GM11168 (cell line): ENCODE results near the gene DOK4.

ENCODE experiments used
- in situ Hi-C: fragments of 300-500 bp; cut with MboI; formaldehyde crosslinking; loops from one replicate; pipeline ENCODE4 v1.12.0; 2022; ENCODE audit warnings: low sequenced_read_pairs; ENCODE audit not compliant: unreplicated experiment

DOK4 gene

DNA sequence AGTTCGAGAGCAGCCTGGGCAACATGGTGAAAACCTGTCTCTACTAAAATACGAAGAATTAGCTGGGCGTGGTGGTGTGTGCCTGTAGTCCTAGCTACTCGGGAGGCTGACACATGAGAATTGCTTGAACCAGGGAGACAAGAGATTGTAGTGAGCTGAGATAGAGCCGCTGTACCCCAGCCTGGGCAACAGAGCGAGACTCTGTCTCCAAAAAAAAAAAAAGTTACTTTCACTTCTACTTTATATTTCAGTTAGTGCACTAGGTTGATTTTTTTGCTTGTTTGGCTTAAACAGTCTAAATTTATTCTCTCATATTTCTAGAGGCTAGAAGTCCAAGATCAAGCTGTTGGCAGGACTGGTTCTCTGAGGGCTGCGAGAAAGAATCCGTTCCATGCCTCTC lies 36.7 kb upstream of the DOK4 start:
- in situ Hi-C loops: no loop called here

GRCh38 chr16:57519796-57520360 lies 33.6 kb upstream of the DOK4 start:
- in situ Hi-C loops: loop anchor here (10.0 kb wide), 1 partner anchor 55 kb away; the partner anchor contains the start of gene POLR2C

GRCh38 chr16:57518922-57519321 lies 32.6 kb upstream of the DOK4 start:
- in situ Hi-C loops: loop anchor here (10.0 kb wide), 1 partner anchor 54 kb away; the partner anchor contains the start of gene POLR2C

DNA sequence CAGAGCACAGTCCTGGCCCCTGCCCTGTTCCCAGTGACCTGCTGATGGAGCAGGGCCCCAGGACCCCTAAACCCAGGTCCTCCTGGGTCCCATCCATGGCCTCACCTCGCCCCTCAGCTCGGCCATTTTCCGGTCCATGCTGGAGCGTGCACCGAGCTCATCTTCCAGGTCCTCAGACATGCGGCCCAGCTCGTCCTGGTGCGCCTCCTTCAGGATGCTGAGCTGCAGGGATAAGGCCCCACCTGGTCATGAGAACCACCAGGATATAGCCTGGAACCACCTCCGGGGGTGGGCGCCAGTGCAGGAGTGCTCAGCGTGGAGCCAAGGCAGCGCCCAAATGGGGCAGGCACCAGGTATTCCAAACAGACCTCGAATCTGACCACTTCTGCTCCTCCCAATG lies 32.2 kb upstream of the DOK4 start:
- in situ Hi-C loops: loop anchor here (10.0 kb wide), 1 partner anchor 54 kb away; the partner anchor contains the start of gene POLR2C

GRCh38 chr16:57517397-57518367 lies 31.4 kb upstream of the DOK4 start:
- in situ Hi-C loops: loop anchor here (10.0 kb wide), 1 partner anchor 53 kb away; the partner anchor contains the start of gene POLR2C

DNA sequence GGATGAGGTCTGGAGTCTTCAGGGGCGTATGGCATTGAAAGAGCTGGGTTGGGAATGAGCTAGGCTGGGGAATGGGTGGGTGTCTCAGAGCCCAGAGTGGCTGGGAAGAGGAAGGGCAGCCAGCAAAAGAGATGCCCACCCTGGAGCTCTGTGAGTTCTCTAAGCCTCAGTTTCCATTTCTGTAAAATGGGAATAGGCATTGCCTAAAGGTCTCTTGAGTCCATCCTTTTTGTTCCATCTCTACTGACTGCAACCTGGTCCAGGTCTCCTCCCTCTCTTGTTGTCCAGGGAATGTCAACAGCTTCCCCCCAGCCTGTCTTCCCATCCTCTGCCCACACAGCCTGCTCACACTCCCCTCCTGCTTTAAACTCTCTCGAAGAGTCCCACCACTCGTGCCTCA lies 30.5 kb upstream of the DOK4 start:
- in situ Hi-C loops: loop anchor here (10.0 kb wide), 1 partner anchor 52 kb away; the partner anchor contains the start of gene POLR2C

DNA sequence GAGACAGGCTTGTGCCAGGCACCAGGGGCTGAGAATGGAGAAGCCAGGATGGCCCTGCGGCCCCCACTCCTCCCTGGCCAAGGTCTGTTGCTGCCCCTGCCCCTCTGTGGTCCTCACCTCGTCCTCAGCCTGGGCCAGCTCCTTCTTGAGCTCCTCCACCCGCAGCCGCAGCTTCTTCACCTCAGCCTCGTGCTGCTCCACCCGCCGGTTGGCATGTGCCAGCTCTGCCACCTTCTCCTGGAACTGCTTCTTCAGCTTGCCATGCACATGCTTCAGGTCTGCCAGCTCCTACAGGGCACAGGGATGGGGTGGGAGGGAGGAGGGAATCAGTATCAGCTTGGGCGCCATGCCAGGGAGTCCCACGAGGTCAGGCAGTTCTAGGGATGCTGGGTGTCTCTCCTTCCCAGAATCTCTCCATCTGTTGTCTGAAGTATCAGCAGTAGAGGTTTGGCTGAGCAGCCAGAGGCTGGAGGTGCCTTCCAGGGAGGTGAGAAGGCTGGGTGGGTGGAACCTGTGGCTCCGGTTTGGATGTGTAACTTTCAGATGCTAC lies 30.0 kb upstream of the DOK4 start:
- in situ Hi-C loops: loop anchor here (10.0 kb wide), 1 partner anchor 51 kb away; the partner anchor contains the start of gene POLR2C

DNA sequence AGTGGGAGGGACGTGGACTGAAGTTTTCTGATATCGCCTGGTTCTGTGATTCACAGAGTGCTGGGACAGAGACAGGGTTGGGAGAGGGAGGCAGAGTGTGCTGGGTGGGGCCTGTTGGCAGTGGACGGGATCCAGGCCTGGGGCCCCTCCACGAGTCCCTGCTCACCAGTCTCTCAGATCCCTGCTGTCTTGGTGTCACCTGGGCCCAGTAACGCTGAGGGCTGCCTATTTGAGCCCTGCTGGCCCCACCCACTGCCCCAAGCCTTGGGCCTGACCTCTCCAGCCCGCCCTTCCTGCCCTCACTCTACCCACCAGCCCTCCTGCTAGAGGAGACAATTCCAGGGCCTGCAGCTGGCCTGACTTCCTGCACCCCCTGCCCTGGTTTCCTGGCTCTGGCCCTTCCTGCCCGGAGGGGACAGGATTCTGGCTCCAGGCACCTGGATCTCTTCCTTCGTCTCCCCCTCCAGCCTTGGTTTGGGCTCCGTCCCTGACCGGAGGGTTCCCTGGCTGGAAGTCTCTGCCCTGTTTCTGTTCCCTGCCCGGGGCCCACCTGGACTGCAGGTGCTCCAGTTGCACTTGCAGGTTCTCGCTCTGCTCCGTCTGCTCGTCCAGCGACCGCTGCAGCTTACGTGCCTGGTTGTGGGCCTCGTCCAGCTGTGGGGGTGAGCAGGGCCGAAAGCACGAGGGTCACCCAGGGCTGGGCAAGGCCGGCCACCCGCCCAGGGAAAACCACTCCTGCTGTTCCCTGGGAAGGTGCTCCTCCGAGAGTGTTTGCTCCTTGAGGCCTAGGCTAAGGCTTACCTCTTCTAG lies 28.7 kb upstream of the DOK4 start:
- in situ Hi-C loops: loop anchor here (10.0 kb wide), 1 partner anchor 50 kb away; the partner anchor contains the start of gene POLR2C

DNA sequence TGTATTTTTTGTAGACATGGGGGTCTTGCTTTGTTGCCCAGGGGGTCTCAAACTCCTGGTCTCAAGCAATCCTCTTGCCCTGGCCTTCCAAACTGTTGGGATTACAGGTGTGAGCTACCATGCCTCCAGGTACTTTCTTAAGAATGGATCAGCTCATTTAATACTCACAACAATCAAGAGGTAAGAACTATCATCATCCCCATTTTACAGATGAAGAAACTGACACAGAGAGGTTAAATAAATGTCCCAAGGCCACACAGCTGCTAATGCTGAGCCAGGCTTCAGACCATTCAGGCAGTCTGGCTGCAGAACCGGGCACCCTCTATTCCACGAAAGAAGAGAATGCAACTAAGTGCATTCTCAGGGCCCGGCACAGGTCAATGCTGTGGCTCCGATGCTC lies 28.1 kb upstream of the DOK4 start:
- in situ Hi-C loops: loop anchor here (10.0 kb wide), 1 partner anchor 50 kb away; the partner anchor contains the start of gene POLR2C

- in situ Hi-C loops: loop anchor here (10.0 kb wide), 1 partner anchor 49 kb away; the partner anchor contains the start of gene POLR2C
These were observed 27.2 kb upstream of the DOK4 start for GRCh38 chr16:57513371-57514102.

DNA sequence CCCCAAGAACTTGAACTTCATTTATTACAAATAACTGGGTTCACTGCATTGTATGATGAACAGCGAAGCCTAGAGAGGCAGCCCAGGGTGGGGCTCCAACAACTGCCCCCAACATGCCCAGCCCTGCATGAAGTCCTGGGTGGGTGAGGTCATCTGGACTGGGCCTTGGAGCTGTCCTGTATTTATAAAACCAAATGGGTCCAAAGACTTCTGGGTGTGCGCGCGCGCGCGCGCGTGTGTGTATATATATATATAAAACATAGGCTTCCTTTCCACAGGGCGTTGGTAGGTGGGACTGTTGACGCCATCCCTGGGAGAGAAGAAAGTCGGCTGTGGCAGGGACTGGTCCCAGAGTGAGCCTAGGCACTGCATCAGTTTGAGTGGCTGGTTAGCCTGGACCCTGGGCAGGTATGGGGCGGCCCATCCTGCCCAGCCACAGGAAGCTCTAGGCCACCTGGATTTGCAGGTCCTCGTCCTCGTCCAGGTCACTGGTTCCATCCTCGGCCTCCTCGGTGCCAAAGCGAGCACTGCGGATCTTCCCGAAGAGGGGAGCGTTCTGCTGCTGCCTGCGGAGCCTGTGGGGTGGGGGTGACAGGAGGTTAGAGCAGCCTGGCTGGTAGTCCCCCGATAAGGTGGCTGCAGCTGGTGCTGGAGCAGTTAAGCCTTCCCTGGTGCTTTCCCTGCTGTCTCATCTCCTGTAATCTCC lies 26.2 kb upstream of the DOK4 start:
- in situ Hi-C loops: loop anchor here (10.0 kb wide), 1 partner anchor 48 kb away; the partner anchor contains the start of gene POLR2C

DNA sequence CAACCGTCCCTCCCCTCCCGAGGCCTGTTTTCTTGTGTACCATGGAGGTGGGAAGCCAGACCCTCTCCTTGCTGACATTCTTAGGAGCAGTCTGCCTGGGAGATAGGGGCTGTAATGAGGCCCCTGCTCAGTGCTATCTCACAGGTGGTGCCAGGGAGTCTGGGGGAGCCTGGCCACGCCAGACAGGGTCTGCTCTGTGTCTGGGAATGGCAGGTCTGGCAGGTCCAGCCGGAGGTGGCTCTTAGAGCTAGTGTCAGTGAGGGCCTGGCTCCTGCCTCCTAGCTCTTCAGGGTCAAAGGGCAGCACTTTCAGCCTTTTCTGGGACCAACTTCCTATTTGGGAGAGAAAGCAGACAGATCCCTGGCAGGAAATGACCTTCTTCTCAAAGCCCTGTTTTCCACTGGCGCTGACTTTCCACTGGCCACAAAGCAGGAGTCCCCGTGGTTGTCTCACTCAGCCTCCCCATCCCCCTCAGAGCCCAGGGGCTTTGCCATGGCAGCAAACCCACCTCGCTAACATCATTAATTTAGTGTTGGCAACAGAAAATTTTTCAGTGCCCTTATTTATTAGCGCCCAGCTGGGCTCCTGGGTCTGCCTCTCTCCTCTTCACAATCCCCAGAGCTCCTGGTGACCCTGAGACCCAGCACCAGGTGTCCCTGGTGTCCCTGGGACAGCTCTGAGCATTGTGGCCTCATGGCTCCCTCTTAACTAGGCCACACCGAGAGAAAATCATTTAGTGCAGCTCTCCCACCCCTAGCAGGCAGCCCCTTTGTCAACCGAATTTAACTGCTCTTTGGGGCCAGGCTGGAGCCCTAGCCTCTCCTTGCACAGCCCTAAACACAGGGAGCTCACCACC lies 24.0 kb upstream of the DOK4 start:
- in situ Hi-C loops: loop anchor here (10.0 kb wide), 1 partner anchor 45 kb away; the partner anchor contains the start of gene POLR2C

GRCh38 chr16:57509231-57509923 lies 23.1 kb upstream of the DOK4 start:
- in situ Hi-C loops: no loop called here

- in situ Hi-C loops: no loop called here
These were observed 21.7 kb upstream of the DOK4 start for GRCh38 chr16:57508035-57508425.

DNA sequence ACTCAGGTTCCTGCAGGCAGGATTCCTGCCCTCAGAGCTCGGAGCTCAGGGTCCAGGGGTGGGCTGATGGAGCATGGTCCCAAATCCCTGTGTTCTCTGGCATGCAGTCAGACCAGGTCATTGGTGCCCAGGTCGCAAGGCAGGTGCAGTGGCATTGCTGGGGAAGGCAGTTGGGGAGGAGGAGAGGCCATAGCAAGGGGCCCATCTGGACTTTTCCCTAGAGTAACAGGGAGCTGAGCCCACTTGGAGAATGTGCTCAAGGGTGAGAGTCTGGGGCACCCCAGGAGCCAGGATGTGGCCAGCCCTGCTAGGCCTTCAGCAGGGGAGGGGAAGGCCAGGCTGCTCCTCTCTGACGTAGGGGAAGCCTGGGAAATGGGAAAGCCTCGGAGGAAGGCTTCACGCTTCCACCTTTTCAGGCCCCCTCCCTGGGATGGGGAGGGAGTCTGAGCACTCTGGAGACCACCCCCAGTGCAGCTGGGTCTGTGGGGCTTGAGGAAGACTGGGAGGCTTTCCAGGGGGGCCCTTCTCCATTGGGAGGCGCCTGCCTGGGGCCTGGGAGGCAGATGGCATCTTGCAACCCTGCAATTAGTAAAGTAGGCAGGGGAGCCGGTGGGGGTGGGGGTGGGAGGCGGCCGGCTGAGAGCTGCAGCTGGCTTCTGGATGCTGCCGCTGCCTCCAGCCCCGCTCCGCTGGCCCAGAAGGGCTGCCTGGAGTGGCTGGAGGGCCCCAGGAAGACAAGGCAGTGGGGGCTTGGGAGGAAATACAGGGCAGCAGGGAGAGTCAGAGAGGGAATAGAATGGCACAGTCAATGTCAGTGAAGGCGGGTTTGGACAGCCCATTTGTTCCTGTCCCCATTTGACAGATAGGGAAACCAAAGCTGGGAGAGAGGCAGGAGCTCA lies 21.1 kb upstream of the DOK4 start:
- in situ Hi-C loops: no loop called here

DNA sequence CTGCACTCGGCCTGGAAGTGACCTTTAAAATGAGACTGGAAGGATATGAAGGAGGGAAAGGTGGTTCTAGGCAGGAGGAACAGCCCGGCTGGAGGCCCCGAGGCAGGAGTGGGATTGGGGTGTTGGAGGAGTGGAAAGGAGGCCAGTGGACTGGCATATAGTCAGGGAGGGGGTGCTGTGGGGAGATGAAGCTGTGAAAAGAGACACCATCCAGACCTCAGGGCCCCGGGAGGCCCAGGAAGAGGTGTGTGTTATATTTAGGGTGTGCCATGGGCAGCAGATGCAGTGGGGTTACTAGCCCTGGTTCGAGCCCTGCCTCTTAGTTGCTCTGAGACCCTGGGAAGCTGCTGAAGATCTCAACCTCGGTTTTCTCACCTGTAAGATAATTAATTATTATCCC lies 18.9 kb upstream of the DOK4 start:
- in situ Hi-C loops: no loop called here
